Natural killer cell (primary cell): Measurements from ENCODE around the gene ALAS2. TPM values are rescaled to one million over a fixed set of nuclear protein-coding genes. Genes with fewer than 3 reads are reported as not detected.
"Not testable (repeated sequence)": the region's sequence is repeated elsewhere in the genome, so short reads cannot be mapped to it uniquely, and the experiment has no call there.

Experiments
- ATAC-seq, 3 donors: fragments of 150-1000 bp in 2 of 3; fragments of 200-7000 bp in 1 of 3; cut with Tn5 transposase; 1 replicate in 1 of 3; 2 replicates in 2 of 3; pipeline ENCODE4 v1.10.0; 2021; ENCODE audit warnings: mild to moderate bottlenecking in 2 of 3, moderate library complexity in 2 of 3
- DNase-seq, 2 donors: peaks; one replicate each; pipeline versions ENCODE4 v3.0.0 to v3.0.0-alpha.2; 2013 to 2021; ENCODE audit warnings: mixed read lengths in 1 of 2
- H3K27ac ChIP-seq: one replicate; pipeline ENCODE4 v1.5.1; 2013; ENCODE audit warnings: mild to moderate bottlenecking, low read length
- H3K27me3 ChIP-seq: one replicate; pipeline ENCODE4 v1.6.1; 2013; ENCODE audit warnings: low read length; ENCODE audit not compliant: control insufficient read depth, insufficient read depth
- H3K36me3 ChIP-seq: one replicate; pipeline ENCODE4 v1.6.1; 2013; ENCODE audit warnings: low read length; ENCODE audit not compliant: control insufficient read depth, insufficient read depth
- H3K4me1 ChIP-seq: one replicate; pipeline ENCODE4 v1.6.1; 2013; ENCODE audit warnings: low read length; ENCODE audit not compliant: control insufficient read depth, insufficient read depth
- H3K4me3 ChIP-seq: one replicate; pipeline ENCODE4 v1.5.1; 2013; ENCODE audit warnings: low read length
- H3K9me3 ChIP-seq: one replicate; pipeline ENCODE4 v1.6.1; 2013; ENCODE audit warnings: low read length; ENCODE audit not compliant: control insufficient read depth, insufficient read depth
- H3K27ac Mint-ChIP-seq, 2 donors: one replicate each; pipeline ENCODE4 v1.8.0; 2022; ENCODE audit warnings: mild to moderate bottlenecking in 2 of 2, mixed read lengths in 2 of 2, moderate library complexity in 1 of 2
- H3K27me3 Mint-ChIP-seq, 2 donors: one replicate each; pipeline ENCODE4 v1.8.0; 2022; ENCODE audit warnings: low read depth in 2 of 2, mixed read lengths in 2 of 2
- H3K36me3 Mint-ChIP-seq: one replicate; pipeline ENCODE4 v1.8.0; 2022; ENCODE audit warnings: mixed read lengths
- H3K4me1 Mint-ChIP-seq, 2 donors: one replicate each; pipeline ENCODE4 v1.8.0; 2022; ENCODE audit warnings: mixed read lengths in 2 of 2
- H3K4me3 Mint-ChIP-seq: one replicate; pipeline ENCODE4 v1.8.0; 2022; ENCODE audit warnings: mild to moderate bottlenecking, moderate library complexity, mixed read lengths
- H3K9me3 Mint-ChIP-seq, 2 donors: one replicate each; pipeline ENCODE4 v1.8.0; 2022; ENCODE audit warnings: mixed read lengths in 2 of 2
- CTCF ChIP-seq: fragments of 200-600 bp; IDR thresholded peaks from one replicate; pipeline ENCODE4 v1.8.0; 2022; ENCODE audit warnings: antibody characterized with exemption
- WGBS: methylation state at CpG from one replicate; pipeline ENCODE4 v1.1.7; 2013; ENCODE audit warnings: missing lambda C conversion rate; ENCODE audit not compliant: insufficient coverage; 5-methylcytosine and 5-hydroxymethylcytosine counted together
- intact Hi-C: fragments of 100-400 bp; cut with micrococcal nuclease; formaldehyde crosslinking; loops from one replicate; pipeline ENCODE4 v1.14.2; 2022
- total RNA-seq, 4 donors: library from RNA; stranded (reverse); fragments of 120-200 nt in 1 of 4; gene quantifications; one replicate each; pipeline versions ENCODE4 v1.2.3 to v1.2.4, GENCODE V29; 2013 to 2022

ALAS2 gene
- total RNA-seq, 3 donors from 2014 or later (not counting 1 experiment from before 2014, with no cell fraction given) = not detected

DNA sequence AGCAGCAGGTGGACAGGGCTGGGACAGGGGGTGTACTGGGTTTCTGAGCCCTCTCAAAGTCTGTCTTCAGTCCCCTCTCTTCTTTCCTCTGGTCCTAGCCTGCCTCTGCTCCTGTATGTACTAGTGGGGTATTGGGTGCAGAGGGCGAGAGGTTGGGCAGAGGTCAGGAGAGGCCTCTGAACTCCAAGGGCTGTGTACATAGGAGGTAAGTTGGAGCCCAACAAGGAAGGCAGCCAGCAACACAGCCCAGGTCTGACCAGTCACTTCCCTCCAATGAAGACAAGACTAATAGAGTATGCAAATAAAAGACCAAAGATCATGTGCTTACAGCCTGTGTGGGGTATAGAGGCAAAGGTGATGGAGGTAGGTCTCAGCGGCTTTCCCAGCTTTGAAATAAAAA lies 36.7 kb downstream of the ALAS2 start, which contains the start of gene PFKFB1:
TSS of gene PFKFB1 (minus strand) at position 90 of the 400 bp plus-strand sequence. CDS start 181 bp downstream, outside the sequence.
- no peaks in the 10 kb centered on the region for H3K36me3 ChIP-seq
- H3K4me1 ChIP-seq = no peaks in the 10 kb centered on the region
- Mint-ChIP-seq H3K9me3 (no peaks in the 10 kb centered on the region), H3K36me3 (no peaks in the 10 kb centered on the region), H3K4me1 (peaks cover 0 to under 1% of the 10 kb centered on the region in 2 donors), H3K4me3 (no peak within 1 kb of the TSS), H3K27ac (no peak within 1 kb of the TSS), H3K27me3 (peaks cover 0 to 26% of the 10 kb centered on the region in 2 donors)
- H3K27ac ChIP-seq = no peak within 1 kb of the TSS
- no peak within 1 kb of the TSS for H3K4me3 ChIP-seq
- no peak for TF ChIP-seq CTCF
- H3K9me3 ChIP-seq = no peaks in the 10 kb centered on the region
- DNase-seq (no peak), ATAC-seq (no peak)
- 100% methylated on average over 1 of the region's 2 CpGs for WGBS
- H3K27me3 ChIP-seq = no peaks in the 10 kb centered on the region
- intact Hi-C loops = no loop called here

GRCh38 chrX:54992911-54993622 lies 37.7 kb downstream of the ALAS2 start:
- no peaks in the 10 kb centered on the region for H3K36me3 ChIP-seq
- H3K4me1 ChIP-seq = no peaks in the 10 kb centered on the region
- WGBS = 83% methylated on average over 1 of the region's 1 CpG
- Mint-ChIP-seq H3K4me3 (no peak overlapping the region), H3K27ac (no peak overlapping the region), H3K36me3 (no peaks in the 10 kb centered on the region), H3K4me1 (no peaks in the 10 kb centered on the region), H3K27me3 (peaks cover 0 to 30% of the 10 kb centered on the region in 2 donors), H3K9me3 (no peaks in the 10 kb centered on the region)
- no peak overlapping the region for H3K4me3 ChIP-seq
- DNase-seq = no peak
- H3K27ac ChIP-seq = no peak overlapping the region
- no peak for TF ChIP-seq CTCF
- intact Hi-C loops = no loop called here
- no peak for ATAC-seq
- H3K27me3 ChIP-seq = no peaks in the 10 kb centered on the region
- H3K9me3 ChIP-seq = no peaks in the 10 kb centered on the region

DNA sequence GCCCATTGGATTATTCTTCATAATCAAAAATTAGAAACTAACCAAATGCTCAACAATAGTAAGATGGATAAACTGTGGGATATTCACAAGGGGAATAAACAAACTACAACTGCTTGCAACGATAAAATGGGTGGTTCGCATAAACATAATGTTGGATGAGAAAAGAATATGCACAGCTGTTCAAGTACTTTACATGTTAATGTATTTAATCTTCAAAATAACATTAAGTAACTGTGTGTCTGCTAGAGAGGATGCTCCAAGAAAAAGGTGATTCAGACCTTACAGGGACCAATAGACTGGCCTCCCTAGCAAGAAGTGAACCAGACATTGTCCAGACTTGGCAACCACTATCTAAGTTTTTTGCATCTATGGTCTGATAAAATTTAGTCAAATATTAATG lies 39.1 kb downstream of the ALAS2 start:
- Histone ChIP-seq H3K27ac (no peak overlapping the region), H3K36me3 (no peaks in the 10 kb centered on the region), H3K4me3 (no peak overlapping the region), H3K4me1 (no peaks in the 10 kb centered on the region), H3K27me3 (no peaks in the 10 kb centered on the region), H3K9me3 (no peaks in the 10 kb centered on the region)
- Mint-ChIP-seq H3K9me3 (no peaks in the 10 kb centered on the region), H3K36me3 (no peaks in the 10 kb centered on the region), H3K27ac (no peak overlapping the region), H3K4me1 (no peaks in the 10 kb centered on the region), H3K4me3 (no peak overlapping the region), H3K27me3 (peaks cover 0 to 42% of the 10 kb centered on the region in 2 donors)
- ATAC-seq (no peak), DNase-seq (no peak)
- 92% methylated on average over 2 of the region's 2 CpGs for WGBS
- TF ChIP-seq CTCF = no peak
- intact Hi-C loops = no loop called here

- H3K9me3 Mint-ChIP-seq, H3K4me1 ChIP-seq, H3K36me3 Mint-ChIP-seq, H3K27me3 ChIP-seq, H3K4me3 Mint-ChIP-seq, H3K4me1 Mint-ChIP-seq, ATAC-seq, H3K27ac Mint-ChIP-seq, H3K27ac ChIP-seq, intact Hi-C loops, DNase-seq, H3K36me3 ChIP-seq, H3K9me3 ChIP-seq, H3K4me3 ChIP-seq: not testable (repeated sequence)
- WGBS = no CpG with 5 or more reads among the region's 2 CpGs
- peaks cover 0 to 61% of the 10 kb centered on the region in 2 donors for H3K27me3 Mint-ChIP-seq
Observed at GRCh38 chrX:54983306-54983705, 47.5 kb downstream of the ALAS2 start.
